H9 (cell line): Measurements from ENCODE around the gene PRSS56. TPM values are rescaled to one million over a fixed set of nuclear protein-coding genes. Genes with fewer than 3 reads are reported as not detected.

Experiments used
- DNase-seq: peaks from one replicate; pipeline ENCODE4 v3.0.0-alpha.2; 2017
- H2AFZ ChIP-seq: one replicate; pipeline ENCODE4 v1.6.1; 2013; ENCODE audit warnings: mild to moderate bottlenecking, low read length, control low read depth, moderate library complexity
- H2AK5ac ChIP-seq: 2 replicates; pipeline ENCODE4 v1.6.1; 2013; ENCODE audit warnings: low read length, control low read depth, mixed read lengths; ENCODE audit not compliant: insufficient read length
- H2BK120ac ChIP-seq: one replicate; pipeline ENCODE4 v1.6.1; 2013; ENCODE audit warnings: low read depth, mild to moderate bottlenecking, low read length, control low read depth, inconsistent platforms; ENCODE audit not compliant: poor library complexity, severe bottlenecking
- H2BK12ac ChIP-seq: 2 replicates; pipeline ENCODE4 v1.6.1; 2013; ENCODE audit warnings: low read length, control low read depth, mixed read lengths, low read depth; ENCODE audit not compliant: insufficient read length
- H2BK15ac ChIP-seq: 2 replicates; pipeline ENCODE4 v1.6.1; 2013; ENCODE audit warnings: low read depth, low read length, control low read depth
- H2BK20ac ChIP-seq: one replicate; pipeline ENCODE4 v1.6.1; 2013; ENCODE audit warnings: low read depth, mild to moderate bottlenecking, low read length, control low read depth, inconsistent platforms; ENCODE audit not compliant: poor library complexity, severe bottlenecking
- H2BK5ac ChIP-seq: 2 replicates; pipeline ENCODE4 v1.6.1; 2013; ENCODE audit warnings: low read length, control low read depth, mixed read lengths; ENCODE audit not compliant: insufficient read length
- H3K14ac ChIP-seq: 2 replicates; pipeline ENCODE4 v1.6.1; 2013; ENCODE audit warnings: low read length, control low read depth; ENCODE audit not compliant: insufficient read depth
- H3K18ac ChIP-seq: 2 replicates; pipeline ENCODE4 v1.6.1; 2013; ENCODE audit warnings: low read depth, mild to moderate bottlenecking, mixed read lengths, low read length, control low read depth; ENCODE audit not compliant: insufficient read length
- H3K23ac ChIP-seq: 2 replicates; pipeline ENCODE4 v1.6.1; 2013; ENCODE audit warnings: low read length, control low read depth, mixed read lengths, low read depth; ENCODE audit not compliant: insufficient read length
- H3K23me2 ChIP-seq: 2 replicates; pipeline ENCODE4 v1.6.1; 2013; ENCODE audit warnings: low read depth, mild to moderate bottlenecking, mixed read lengths, low read length, control low read depth; ENCODE audit not compliant: insufficient read length, poor library complexity, severe bottlenecking
- H3K27ac ChIP-seq: 2 replicates; pipeline ENCODE4 v1.5.1; 2013; ENCODE audit warnings: low read length, control low read depth, mixed read lengths, low read depth; ENCODE audit not compliant: insufficient read length
- H3K27me3 ChIP-seq: 2 replicates; pipeline ENCODE4 v1.6.1; 2013; ENCODE audit warnings: low read length, control low read depth, inconsistent platforms; ENCODE audit not compliant: insufficient read depth
- H3K4ac ChIP-seq: 2 replicates; pipeline ENCODE4 v1.6.1; 2013; ENCODE audit warnings: low read depth, mild to moderate bottlenecking, control low read depth, inconsistent platforms, low read length, moderate library complexity
- H3K4me1 ChIP-seq: 2 replicates; pipeline ENCODE4 v1.6.1; 2013; ENCODE audit warnings: low read length, control low read depth, inconsistent platforms; ENCODE audit not compliant: insufficient read depth
- H3K4me2 ChIP-seq: 2 replicates; pipeline ENCODE4 v1.6.1; 2013; ENCODE audit warnings: low read length, control low read depth, mixed read lengths; ENCODE audit not compliant: insufficient read length, insufficient read depth
- H3K56ac ChIP-seq: 2 replicates; pipeline ENCODE4 v1.6.1; 2013; ENCODE audit warnings: low read depth, mild to moderate bottlenecking, mixed read lengths, low read length, control low read depth; ENCODE audit not compliant: insufficient read length
- H3K79me1 ChIP-seq: 2 replicates; pipeline ENCODE4 v1.6.1; 2013; ENCODE audit warnings: low read depth, mild to moderate bottlenecking, moderate library complexity, low read length, control low read depth, inconsistent platforms; ENCODE audit not compliant: insufficient read depth, poor library complexity, severe bottlenecking
- H3K79me2 ChIP-seq: 2 replicates; pipeline ENCODE4 v1.6.1; 2013; ENCODE audit warnings: low read length, control low read depth, inconsistent platforms; ENCODE audit not compliant: insufficient read depth
- H3K9ac ChIP-seq: 2 replicates; pipeline ENCODE4 v1.6.1; 2013; ENCODE audit warnings: low read length, control low read depth, mixed read lengths; ENCODE audit not compliant: insufficient read length; ENCODE audit errors: extremely low read depth
- H3K9me3 ChIP-seq: one replicate; pipeline ENCODE4 v1.6.1; 2013; ENCODE audit warnings: low read depth, low read length, inconsistent platforms; ENCODE audit not compliant: control insufficient read depth
- H3T11ph ChIP-seq: one replicate; pipeline ENCODE4 v1.6.1; 2013; ENCODE audit warnings: mild to moderate bottlenecking, low read length, control low read depth, inconsistent platforms
- H4K20me1 ChIP-seq: one replicate; pipeline ENCODE4 v1.6.1; 2013; ENCODE audit not compliant: control insufficient read depth, insufficient read length, insufficient read depth
- H4K5ac ChIP-seq: 2 replicates; pipeline ENCODE4 v1.6.1; 2013; ENCODE audit warnings: low read depth, mild to moderate bottlenecking, mixed read lengths, low read length, control low read depth; ENCODE audit not compliant: insufficient read length
- H4K8ac ChIP-seq: replicated peaks from 2 replicates; pipeline ENCODE4 v1.6.1; 2013; ENCODE audit warnings: low read length, control low read depth, mixed read lengths, low read depth; ENCODE audit not compliant: insufficient read length
- H4K91ac ChIP-seq: 2 replicates; pipeline ENCODE4 v1.6.1; 2013; ENCODE audit warnings: low read depth, mild to moderate bottlenecking, moderate library complexity, mixed read lengths, low read length, control low read depth; ENCODE audit not compliant: insufficient read length
- H3K27ac Mint-ChIP-seq, 3 experiments: 2 replicates in 2 of 3; 3 replicates in 1 of 3; pipeline ENCODE4 v1.8.0; 2020 to 2021; ENCODE audit warnings: mixed read lengths in 3 of 3, mild to moderate bottlenecking in 1 of 3, moderate library complexity in 1 of 3
- H3K27me3 Mint-ChIP-seq: 2 replicates; pipeline ENCODE4 v1.8.0; 2021; ENCODE audit warnings: low read depth, mild to moderate bottlenecking, moderate library complexity, mixed read lengths
- H3K36me3 Mint-ChIP-seq, 3 experiments: 2 replicates in 2 of 3; 3 replicates in 1 of 3; pipeline ENCODE4 v1.8.0; 2020 to 2021; ENCODE audit warnings: low read depth in 3 of 3, mixed read lengths in 3 of 3; ENCODE audit not compliant: insufficient read depth in 1 of 3
- H3K4me1 Mint-ChIP-seq, 2 experiments: 2 replicates each; pipeline ENCODE4 v1.8.0; 2020; ENCODE audit warnings: mixed read lengths in 2 of 2
- H3K4me3 Mint-ChIP-seq, 2 experiments: 2 replicates in 1 of 2; 3 replicates in 1 of 2; pipeline ENCODE4 v1.8.0; 2020 to 2021; ENCODE audit warnings: mild to moderate bottlenecking in 2 of 2, mixed read lengths in 2 of 2, moderate library complexity in 1 of 2
- H3K9me3 Mint-ChIP-seq, 2 experiments: 2 replicates in 1 of 2; 3 replicates in 1 of 2; pipeline ENCODE4 v1.8.0; 2020; ENCODE audit warnings: mild to moderate bottlenecking in 2 of 2, mixed read lengths in 2 of 2, moderate library complexity in 1 of 2
- WGBS: extraction: QIAGEN DNeasy Blood & Tissue Kit; methylation state at CpG from one replicate; pipeline ENCODE4 v1.1.7; 2013; ENCODE audit warnings: missing lambda C conversion rate, low lambda C conversion rate, mixed read lengths; ENCODE audit not compliant: insufficient read length; ENCODE audit errors: extremely low coverage; 5-methylcytosine and 5-hydroxymethylcytosine counted together
- total RNA-seq: library from RNA; stranded (reverse); gene quantifications from 2 replicates; pipeline ENCODE4 v1.2.1, GENCODE V29; 2021
- TF ChIP-seq, protein P1 (sequence below): fragments of 200-600 bp; sonication (generic); conservative IDR thresholded peaks from 3 replicates; pipeline ENCODE4 v1.8.0; 2021; ENCODE audit warnings: antibody characterized with exemption, mild to moderate bottlenecking

Gene PRSS56
- total RNA-seq, 1 experiment from 2014 or later, result not detected

GRCh38 chr2:232545511-232546375, 25.6 kb downstream of the PRSS56 start:
- no peak overlapping the region for H3K27ac Mint-ChIP-seq
- DNase-seq, result no peak

More at GRCh38 chr2:232545511-232546375, 25.6 kb downstream of the PRSS56 start:
- H3K27me3 Mint-ChIP-seq, result peaks cover 2% of the 10 kb centered on the region; the same call in 1 of the 2 replicates
- peaks cover 32 to 36% (median 34%) of the 10 kb centered on the region in 3 experiments for H3K36me3 Mint-ChIP-seq
- H3K9ac ChIP-seq, result no peak overlapping the region
- no peak overlapping the region for H2BK15ac ChIP-seq
- no peak overlapping the region for H3K4ac ChIP-seq
- H3K23ac ChIP-seq, result no peak overlapping the region
- no peak overlapping the region for H3K4me2 ChIP-seq
- H2AK5ac ChIP-seq, result no peak overlapping the region
- no peak overlapping the region for H2BK12ac ChIP-seq
- no peak overlapping the region for H4K5ac ChIP-seq
- no peak overlapping the region for H4K91ac ChIP-seq
- H3K27me3 ChIP-seq, result no peaks in the 10 kb centered on the region; the same call in 1 of the 2 replicates
- no peak overlapping the region for H3K4me3 Mint-ChIP-seq
- TF ChIP-seq, protein P1, sequence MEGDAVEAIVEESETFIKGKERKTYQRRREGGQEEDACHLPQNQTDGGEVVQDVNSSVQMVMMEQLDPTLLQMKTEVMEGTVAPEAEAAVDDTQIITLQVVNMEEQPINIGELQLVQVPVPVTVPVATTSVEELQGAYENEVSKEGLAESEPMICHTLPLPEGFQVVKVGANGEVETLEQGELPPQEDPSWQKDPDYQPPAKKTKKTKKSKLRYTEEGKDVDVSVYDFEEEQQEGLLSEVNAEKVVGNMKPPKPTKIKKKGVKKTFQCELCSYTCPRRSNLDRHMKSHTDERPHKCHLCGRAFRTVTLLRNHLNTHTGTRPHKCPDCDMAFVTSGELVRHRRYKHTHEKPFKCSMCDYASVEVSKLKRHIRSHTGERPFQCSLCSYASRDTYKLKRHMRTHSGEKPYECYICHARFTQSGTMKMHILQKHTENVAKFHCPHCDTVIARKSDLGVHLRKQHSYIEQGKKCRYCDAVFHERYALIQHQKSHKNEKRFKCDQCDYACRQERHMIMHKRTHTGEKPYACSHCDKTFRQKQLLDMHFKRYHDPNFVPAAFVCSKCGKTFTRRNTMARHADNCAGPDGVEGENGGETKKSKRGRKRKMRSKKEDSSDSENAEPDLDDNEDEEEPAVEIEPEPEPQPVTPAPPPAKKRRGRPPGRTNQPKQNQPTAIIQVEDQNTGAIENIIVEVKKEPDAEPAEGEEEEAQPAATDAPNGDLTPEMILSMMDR, result no peak
- no peak overlapping the region for H4K8ac ChIP-seq
- H3K56ac ChIP-seq, result no peak overlapping the region
- H3K9me3 ChIP-seq, result no peaks in the 10 kb centered on the region
- H2BK5ac ChIP-seq, result no peak overlapping the region
- H3K4me1 ChIP-seq, result no peaks in the 10 kb centered on the region
- no peaks in the 10 kb centered on the region for H3K79me2 ChIP-seq
- peaks cover 17 to 18% of the 10 kb centered on the region in 2 experiments for H3K9me3 Mint-ChIP-seq
- no peak overlapping the region for H2AFZ ChIP-seq
- peaks cover 2% of the 10 kb centered on the region for H3K23me2 ChIP-seq
- H4K20me1 ChIP-seq, result no peaks in the 10 kb centered on the region
- no CpG with 5 or more reads among the region's 17 CpGs for WGBS
- no peak overlapping the region for H3T11ph ChIP-seq
- no peak overlapping the region for H3K14ac ChIP-seq
- H3K18ac ChIP-seq, result no peak overlapping the region
- no peaks in the 10 kb centered on the region for H3K79me1 ChIP-seq
- H2BK20ac ChIP-seq, result no peak overlapping the region
- no peak overlapping the region for H2BK120ac ChIP-seq
- H3K4me1 Mint-ChIP-seq, result peaks cover 4 to 7% of the 10 kb centered on the region in 2 experiments
- H3K27ac ChIP-seq, result no peak overlapping the region
